ENCODE results near the gene CDH11. TPM values are rescaled to one million over a fixed set of nuclear protein-coding genes. Genes with fewer than 3 reads are reported as not detected.

Gene CDH11
- total RNA-seq, 1 experiment from 2014 or later = 5.4 TPM

DNA sequence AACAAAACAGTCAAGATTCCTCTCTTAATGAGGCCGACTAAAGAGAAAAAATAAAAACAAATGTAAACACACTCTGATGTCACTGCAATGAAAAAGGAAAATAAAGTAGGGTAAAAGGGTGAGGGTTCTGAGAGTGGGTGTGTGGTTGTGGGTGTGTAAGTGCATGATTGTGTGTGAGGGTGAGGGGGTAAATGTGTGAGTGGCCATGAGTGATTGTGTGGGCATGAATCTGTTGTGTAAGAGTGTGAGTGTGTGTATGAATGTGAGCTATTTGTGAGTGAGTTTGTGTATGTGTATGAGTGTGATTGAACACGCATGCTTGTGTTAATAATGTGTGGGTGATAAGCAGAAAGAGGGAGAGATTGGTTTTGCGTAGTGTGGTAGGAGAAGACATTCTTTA is 132.8 kb downstream of the CDH11 start:
- H3K4ac ChIP-seq (ENCODE audit: low read depth, low read length) = no peak overlapping the region
- TF ChIP-seq, protein P1, sequence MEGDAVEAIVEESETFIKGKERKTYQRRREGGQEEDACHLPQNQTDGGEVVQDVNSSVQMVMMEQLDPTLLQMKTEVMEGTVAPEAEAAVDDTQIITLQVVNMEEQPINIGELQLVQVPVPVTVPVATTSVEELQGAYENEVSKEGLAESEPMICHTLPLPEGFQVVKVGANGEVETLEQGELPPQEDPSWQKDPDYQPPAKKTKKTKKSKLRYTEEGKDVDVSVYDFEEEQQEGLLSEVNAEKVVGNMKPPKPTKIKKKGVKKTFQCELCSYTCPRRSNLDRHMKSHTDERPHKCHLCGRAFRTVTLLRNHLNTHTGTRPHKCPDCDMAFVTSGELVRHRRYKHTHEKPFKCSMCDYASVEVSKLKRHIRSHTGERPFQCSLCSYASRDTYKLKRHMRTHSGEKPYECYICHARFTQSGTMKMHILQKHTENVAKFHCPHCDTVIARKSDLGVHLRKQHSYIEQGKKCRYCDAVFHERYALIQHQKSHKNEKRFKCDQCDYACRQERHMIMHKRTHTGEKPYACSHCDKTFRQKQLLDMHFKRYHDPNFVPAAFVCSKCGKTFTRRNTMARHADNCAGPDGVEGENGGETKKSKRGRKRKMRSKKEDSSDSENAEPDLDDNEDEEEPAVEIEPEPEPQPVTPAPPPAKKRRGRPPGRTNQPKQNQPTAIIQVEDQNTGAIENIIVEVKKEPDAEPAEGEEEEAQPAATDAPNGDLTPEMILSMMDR (conservative IDR thresholded peaks at IDR 0.05) = no peak
- H2BK5ac ChIP-seq (ENCODE audit: insufficient read length, low read length) = no peak overlapping the region
- no peaks in the 10 kb centered on the region for H3K79me2 ChIP-seq (ENCODE audit: insufficient read depth, low read length)
- 100% methylated on average over 2 of the region's 3 CpGs for WGBS (ENCODE audit: extremely low coverage, insufficient read length, low lambda C conversion rate)
- Mint-ChIP-seq H3K36me3 (ENCODE audit: insufficient read depth in 1 of 3, low read depth in 3 of 3) (peaks cover 0 to 4% (median 2%) of the 10 kb centered on the region in 3 experiments; a peak in 4 of 7 replicates), H3K4me1 (peaks cover 0 to 4% of the 10 kb centered on the region in 2 experiments; a peak in 2 of 4 replicates), H3K27ac (peak overlapping the region in 1 of 3 experiments; percentile 1; a peak in 1 of 7 replicates), H3K27me3 (ENCODE audit: low read depth) (no peaks in the 10 kb centered on the region), H3K9me3 (no peaks in the 10 kb centered on the region), H3K4me3 (no peak overlapping the region)
- no peak overlapping the region for H2BK20ac ChIP-seq (ENCODE audit: low read depth, low read length, poor library complexity, severe bottlenecking)
- no peak overlapping the region for H3K23ac ChIP-seq (ENCODE audit: insufficient read length, low read depth, low read length)
- no peak for DNase-seq
- no peak overlapping the region for H2BK120ac ChIP-seq (ENCODE audit: low read depth, low read length, poor library complexity, severe bottlenecking)
- no peak overlapping the region for H3K14ac ChIP-seq (ENCODE audit: insufficient read depth, low read length)
- H4K5ac ChIP-seq (ENCODE audit: insufficient read length, low read depth, low read length) = no peak overlapping the region
- no peaks in the 10 kb centered on the region for H3K79me1 ChIP-seq (ENCODE audit: insufficient read depth, low read depth, low read length, poor library complexity, severe bottlenecking)
- no peak overlapping the region for H2BK12ac ChIP-seq (ENCODE audit: insufficient read length, low read depth, low read length)
- no peak overlapping the region for H3K4me2 ChIP-seq (ENCODE audit: insufficient read depth, insufficient read length, low read length)
- H2BK15ac ChIP-seq (ENCODE audit: low read depth, low read length) = no peak overlapping the region
- H3K27ac ChIP-seq (ENCODE audit: insufficient read length, low read depth, low read length) = no peak overlapping the region
- H3K9ac ChIP-seq (ENCODE audit: extremely low read depth, insufficient read length, low read length) = no peak overlapping the region
- no peaks in the 10 kb centered on the region for H4K20me1 ChIP-seq (ENCODE audit: control insufficient read depth, insufficient read depth, insufficient read length)
- no peak overlapping the region for H2AFZ ChIP-seq (ENCODE audit: low read length)
- H3K18ac ChIP-seq (ENCODE audit: insufficient read length, low read depth, low read length) = no peak overlapping the region
- H3K56ac ChIP-seq (ENCODE audit: insufficient read length, low read depth, low read length) = no peak overlapping the region
- no peaks in the 10 kb centered on the region for H3K9me3 ChIP-seq (ENCODE audit: control insufficient read depth, low read depth, low read length)
- H2AK5ac ChIP-seq (ENCODE audit: insufficient read length, low read length) = no peak overlapping the region
- no peak overlapping the region for H3T11ph ChIP-seq (ENCODE audit: low read length)
- H3K4me1 ChIP-seq (ENCODE audit: insufficient read depth, low read length) = no peaks in the 10 kb centered on the region
- H4K8ac ChIP-seq (replicated peaks; ENCODE audit: insufficient read length, low read depth, low read length) = no peak overlapping the region
- no peak overlapping the region for H4K91ac ChIP-seq (ENCODE audit: insufficient read length, low read depth, low read length)
- H3K27me3 ChIP-seq (ENCODE audit: insufficient read depth, low read length) = no peaks in the 10 kb centered on the region
- no peaks in the 10 kb centered on the region for H3K23me2 ChIP-seq (ENCODE audit: insufficient read length, low read depth, low read length, poor library complexity, severe bottlenecking)
